ENCODE results near the gene MACROD2.

The MACROD2 gene

DNA sequence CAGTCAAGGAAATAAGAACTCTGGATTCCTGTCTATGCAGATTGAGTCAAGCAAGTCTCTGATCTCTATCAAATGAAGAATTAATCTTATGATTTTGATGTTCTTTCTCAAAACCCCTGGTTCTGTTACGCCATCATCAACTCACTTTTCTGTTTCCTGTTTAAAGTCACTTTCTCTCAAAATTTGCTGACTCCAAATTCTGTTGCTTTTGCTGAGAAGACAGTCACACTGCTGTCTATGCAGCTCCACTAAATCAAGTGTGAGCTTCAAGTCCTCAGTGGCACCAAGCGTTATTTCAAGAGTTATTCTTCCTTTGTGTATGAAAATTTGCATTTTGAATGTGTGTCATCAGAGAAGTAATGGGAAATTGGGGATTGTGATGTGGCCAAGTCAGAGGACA, 1914.7 kb downstream of the MACROD2 start:
- TF ChIP-seq, protein P1, sequence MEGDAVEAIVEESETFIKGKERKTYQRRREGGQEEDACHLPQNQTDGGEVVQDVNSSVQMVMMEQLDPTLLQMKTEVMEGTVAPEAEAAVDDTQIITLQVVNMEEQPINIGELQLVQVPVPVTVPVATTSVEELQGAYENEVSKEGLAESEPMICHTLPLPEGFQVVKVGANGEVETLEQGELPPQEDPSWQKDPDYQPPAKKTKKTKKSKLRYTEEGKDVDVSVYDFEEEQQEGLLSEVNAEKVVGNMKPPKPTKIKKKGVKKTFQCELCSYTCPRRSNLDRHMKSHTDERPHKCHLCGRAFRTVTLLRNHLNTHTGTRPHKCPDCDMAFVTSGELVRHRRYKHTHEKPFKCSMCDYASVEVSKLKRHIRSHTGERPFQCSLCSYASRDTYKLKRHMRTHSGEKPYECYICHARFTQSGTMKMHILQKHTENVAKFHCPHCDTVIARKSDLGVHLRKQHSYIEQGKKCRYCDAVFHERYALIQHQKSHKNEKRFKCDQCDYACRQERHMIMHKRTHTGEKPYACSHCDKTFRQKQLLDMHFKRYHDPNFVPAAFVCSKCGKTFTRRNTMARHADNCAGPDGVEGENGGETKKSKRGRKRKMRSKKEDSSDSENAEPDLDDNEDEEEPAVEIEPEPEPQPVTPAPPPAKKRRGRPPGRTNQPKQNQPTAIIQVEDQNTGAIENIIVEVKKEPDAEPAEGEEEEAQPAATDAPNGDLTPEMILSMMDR (IDR thresholded peaks at IDR 0.05; ENCODE audit: borderline replicate concordance, insufficient read depth, low read depth, low read length) = no peak
- H3K4me3 ChIP-seq (ENCODE audit: low read depth, low read length) = no peak overlapping the region

DNA sequence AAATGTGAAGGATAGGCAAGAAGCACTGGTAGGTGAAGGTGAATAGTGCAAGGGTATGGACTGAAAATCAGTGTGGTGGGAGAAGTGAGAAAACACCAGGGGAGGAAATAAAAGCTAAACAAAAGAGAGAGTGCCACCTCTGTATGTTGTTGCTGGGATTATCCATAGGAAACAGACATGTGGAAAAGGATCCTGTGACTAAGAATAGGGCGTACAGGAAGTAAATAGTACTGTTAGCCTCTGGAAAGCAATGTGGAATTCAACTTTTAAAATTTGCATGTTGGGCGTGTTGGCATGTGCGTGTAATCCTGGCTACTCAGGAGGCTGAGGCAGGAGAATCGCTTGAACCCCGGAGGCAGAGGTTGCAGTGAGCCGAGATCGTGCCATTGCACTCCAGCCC, 1916.3 kb downstream of the MACROD2 start:
- TF ChIP-seq, protein P1 (IDR thresholded peaks at IDR 0.05; ENCODE audit: borderline replicate concordance, insufficient read depth, low read depth, low read length) = no peak

DNA sequence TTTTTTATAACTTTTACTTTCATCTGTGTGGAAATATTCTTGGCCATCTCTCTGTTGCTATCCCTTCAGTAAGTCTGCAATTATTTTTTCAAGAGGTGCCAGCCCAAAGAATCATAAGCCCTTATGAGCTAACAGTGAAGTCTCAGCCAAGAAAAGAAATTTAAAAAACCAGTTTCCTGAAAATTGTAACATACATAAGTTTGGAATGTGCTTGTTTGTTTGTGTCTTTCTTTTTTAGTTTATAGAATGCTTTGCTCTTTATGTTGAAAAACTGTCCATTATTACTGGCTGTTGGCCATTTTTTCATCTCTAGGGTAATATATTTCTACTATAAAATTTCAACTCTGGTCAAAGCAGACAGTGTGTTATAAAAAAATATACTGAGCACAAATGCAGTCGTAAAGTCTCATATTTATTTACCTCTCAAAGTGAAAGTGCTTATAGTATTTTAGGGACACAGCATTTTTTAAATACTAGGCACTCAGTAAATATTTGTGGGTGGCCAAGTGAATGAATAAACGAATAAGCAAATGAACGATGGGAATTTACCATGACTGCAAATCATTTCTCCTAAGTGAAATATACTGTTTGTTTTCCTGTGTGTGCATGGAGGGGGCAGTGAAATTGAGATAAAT, 1918.2 kb downstream of the MACROD2 start:
- TF ChIP-seq, protein P1 (IDR thresholded peaks at IDR 0.05; ENCODE audit: borderline replicate concordance, insufficient read depth, low read depth, low read length) = no peak
- no peak overlapping the region for H3K4me3 ChIP-seq (ENCODE audit: low read depth, low read length)

More for the DNA sequence above, 1916.3 kb downstream of the MACROD2 start:
- H3K4me3 ChIP-seq (ENCODE audit: low read depth, low read length) = no peak overlapping the region

DNA sequence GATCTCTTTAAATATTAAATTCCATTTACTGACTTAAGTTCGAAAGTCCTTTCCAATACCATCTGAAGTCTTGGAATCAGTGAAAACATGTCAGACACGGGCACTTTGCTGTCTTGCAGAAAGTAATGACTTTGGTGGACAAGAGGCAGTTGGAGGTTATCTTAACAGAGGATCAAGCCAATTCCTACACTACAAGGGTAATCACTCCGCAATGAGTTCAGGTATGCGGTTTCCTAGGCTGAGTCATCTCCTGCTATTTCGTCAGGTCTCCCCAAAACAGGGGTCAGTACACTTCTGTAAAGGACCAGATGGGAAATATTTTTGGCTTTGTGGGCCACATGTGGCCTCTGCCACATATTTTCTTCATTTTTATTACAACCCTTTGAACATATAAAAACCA, 1921.3 kb downstream of the MACROD2 start:
- TF ChIP-seq, protein P1 (IDR thresholded peaks at IDR 0.05; ENCODE audit: borderline replicate concordance, insufficient read depth, low read depth, low read length) = no peak

DNA sequence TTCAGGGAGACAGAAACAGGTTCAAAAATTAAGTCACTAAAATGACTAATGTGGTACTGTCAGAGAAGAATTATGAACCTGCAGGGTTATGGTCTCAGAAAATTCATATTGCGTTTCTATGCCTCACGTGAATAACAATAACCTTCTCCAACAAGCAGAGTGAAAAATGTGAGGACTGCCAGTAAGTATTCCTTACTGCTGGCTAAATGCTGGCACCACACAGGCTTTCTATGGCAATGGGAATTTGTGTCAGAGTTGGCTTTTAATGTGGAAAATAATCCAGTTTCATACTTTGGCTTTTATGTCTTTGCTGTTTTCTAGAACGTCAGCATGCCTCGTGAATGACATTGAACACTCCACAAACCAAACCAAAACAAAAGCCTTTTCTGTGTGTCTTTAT, 1922.0 kb downstream of the MACROD2 start:
- no peak overlapping the region for H3K4me3 ChIP-seq (ENCODE audit: low read depth, low read length)
- TF ChIP-seq, protein P1 (IDR thresholded peaks at IDR 0.05; ENCODE audit: borderline replicate concordance, insufficient read depth, low read depth, low read length) = no peak

More for the DNA sequence above, 1921.3 kb downstream of the MACROD2 start:
- no peak overlapping the region for H3K4me3 ChIP-seq (ENCODE audit: low read depth, low read length)

DNA sequence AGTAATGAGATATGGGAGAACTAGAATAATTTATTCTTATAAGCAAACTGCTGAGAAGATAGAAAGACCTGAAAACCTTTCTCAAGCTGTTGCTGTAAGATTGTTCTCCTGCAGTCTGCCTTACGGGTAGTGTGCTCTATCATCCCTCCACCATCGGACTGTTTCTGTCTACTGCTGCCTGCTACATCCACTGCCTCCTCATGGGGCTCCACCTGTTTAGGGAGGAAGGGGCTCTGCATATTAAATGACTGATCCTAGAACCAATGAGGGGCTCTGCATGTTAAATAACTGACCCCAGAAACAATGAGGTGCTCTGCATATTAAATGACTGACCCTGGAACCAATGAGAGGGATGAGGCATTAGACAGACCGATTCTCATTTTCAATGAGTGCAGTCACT, 1923.3 kb downstream of the MACROD2 start:
- TF ChIP-seq, protein P1 (IDR thresholded peaks at IDR 0.05; ENCODE audit: borderline replicate concordance, insufficient read depth, low read depth, low read length) = no peak

DNA sequence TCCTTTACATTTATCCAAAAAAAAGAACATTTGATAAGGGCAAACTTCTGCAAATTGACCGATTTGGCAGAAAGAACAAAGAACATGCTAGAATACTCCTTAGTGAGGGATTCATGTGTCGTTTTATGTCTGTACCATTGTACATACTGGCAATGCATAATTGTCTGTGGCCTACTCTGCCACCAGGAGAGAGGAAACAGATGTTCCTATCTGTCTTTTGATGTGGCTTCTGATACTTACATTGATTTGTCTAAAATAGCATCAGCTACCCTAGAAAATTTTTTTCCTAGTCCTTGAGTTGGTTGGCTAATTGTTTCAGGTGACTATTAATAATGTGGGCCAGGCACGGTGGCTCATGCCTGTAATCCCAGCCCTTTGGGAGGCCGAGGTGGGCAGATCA, 1923.8 kb downstream of the MACROD2 start:
- H3K4me3 ChIP-seq (ENCODE audit: low read depth, low read length) = no peak overlapping the region
- TF ChIP-seq, protein P1 (IDR thresholded peaks at IDR 0.05; ENCODE audit: borderline replicate concordance, insufficient read depth, low read depth, low read length) = no peak

More for the DNA sequence above, 1923.3 kb downstream of the MACROD2 start:
- no peak overlapping the region for H3K4me3 ChIP-seq (ENCODE audit: low read depth, low read length)

Measured in GM12875 (cell line).